DMS 273 treated with DMSO at 0.1 percent for 48 hours (cell line): ENCODE data around the gene RUNDC3A.
"Not testable (repeated sequence)": the region's sequence is repeated elsewhere in the genome, so short reads cannot be mapped to it uniquely, and the experiment has no call there.

Experiments
- DNase-seq: peaks from one replicate; lab custom pipeline; 2025; lab: John Stamatoyannopoulos, UW

RUNDC3A gene

GRCh38 chr17:44343510-44344209, 35.3 kb downstream of the RUNDC3A start:
- DNase-seq: no peak

- DNase-seq: peak; percentile 99
Measured at GRCh38 chr17:44344939-44345453, 36.6 kb downstream of the RUNDC3A start, which contains the start of gene GRN. Gene GRN, plus strand, starts transcription at chr17:44345302. Its CDS starts 3,863 bp downstream, at chr17:44349165.

GRCh38 chr17:44345454-44346026, 37.1 kb downstream of the RUNDC3A start:
- peak; percentile 61 for DNase-seq

GRCh38 chr17:44346064-44346844, 37.9 kb downstream of the RUNDC3A start:
- no peak for DNase-seq

- not testable (repeated sequence) for DNase-seq
Measured at GRCh38 chr17:44347206-44348055, 39.0 kb downstream of the RUNDC3A start.

- no peak for DNase-seq
Measured at GRCh38 chr17:44348234-44348987, 40.0 kb downstream of the RUNDC3A start.

- DNase-seq: no peak
Measured at GRCh38 chr17:44348988-44349364, 40.6 kb downstream of the RUNDC3A start.

GRCh38 chr17:44349553-44350070, 41.2 kb downstream of the RUNDC3A start:
- no peak for DNase-seq

- DNase-seq: no peak
Measured at GRCh38 chr17:44350733-44351226, 42.4 kb downstream of the RUNDC3A start.

GRCh38 chr17:44351464-44351863, 43.1 kb downstream of the RUNDC3A start:
- DNase-seq: no peak

- DNase-seq: no peak
Measured at GRCh38 chr17:44351961-44352827, 43.8 kb downstream of the RUNDC3A start.

- no peak for DNase-seq
Measured at GRCh38 chr17:44352828-44353671, 44.6 kb downstream of the RUNDC3A start.

GRCh38 chr17:44353672-44354331, 45.4 kb downstream of the RUNDC3A start:
- no peak for DNase-seq

- no peak for DNase-seq
Measured at GRCh38 chr17:44354582-44355561, 46.5 kb downstream of the RUNDC3A start.

GRCh38 chr17:44355642-44356099, 47.3 kb downstream of the RUNDC3A start:
- no peak for DNase-seq

GRCh38 chr17:44356241-44356640, 47.8 kb downstream of the RUNDC3A start:
- DNase-seq: no peak

GRCh38 chr17:44358066-44358465, 49.7 kb downstream of the RUNDC3A start:
- DNase-seq: no peak
